ENCODE results near the gene SKOR1. TPM values are rescaled to one million over a fixed set of nuclear protein-coding genes. Genes with fewer than 3 reads are reported as not detected.
A peak's percentile ranks its signal among the peaks of the same experiment; 100 is the strongest.

The SKOR1 gene
- total and polyA plus RNA-seq, 10 of the 15 experiments (the other 5 are each of a cell fraction or from before 2014, with no cell fraction given), result 0.04 to 0.36 (median 0.10) TPM; not detected in 4

GRCh38 chr15:67828969-67829646 lies 3.8 kb downstream of the SKOR1 start:
- BruUV-seq (replicated peaks), result no TSS peak
- RAD21 ChIA-PET (ENCODE audit: unreplicated experiment), result no interaction called here
- 36% methylated on average over 48 of the region's 54 CpGs for WGBS (ENCODE audit: insufficient coverage, insufficient replicate concordance, low lambda C conversion rate, missing lambda C conversion rate)
- Histone ChIP-seq H3K27me3 (replicated peaks in 1 of 2; ENCODE audit: control insufficient read depth in 2 of 2, insufficient read depth in 2 of 2, low read length in 1 of 2) (peaks cover 24 to 43% of the 10 kb centered on the region in 2 experiments), H3K79me2 (ENCODE audit: control insufficient read depth, insufficient read depth, low read length) (no peaks in the 10 kb centered on the region), H3K27ac (ENCODE audit: control insufficient read depth, insufficient read depth) (no peak overlapping the region), H3K4me3 (no peak overlapping the region), H3K4me1 (ENCODE audit: control insufficient read depth, insufficient read depth, low read length) (no peaks in the 10 kb centered on the region), H3K9me3 (replicated peaks; ENCODE audit: control insufficient read depth, insufficient read depth, low read length) (peaks cover 7% of the 10 kb centered on the region; the same call in 1 of the 3 replicates), H4K20me1 (ENCODE audit: control insufficient read depth, insufficient read depth) (no peaks in the 10 kb centered on the region), H3K36me3 (ENCODE audit: control insufficient read depth in 2 of 2, insufficient read depth in 2 of 2, low read length in 1 of 2) (no peaks in the 10 kb centered on the region), H2AFZ (ENCODE audit: control insufficient read depth, low read depth, low read length) (no peak overlapping the region), H3K9ac (ENCODE audit: control insufficient read depth, insufficient read depth, low read length) (no peak overlapping the region), H3K4me2 (ENCODE audit: control insufficient read depth, insufficient read depth) (no peak overlapping the region)
- CTCF ChIA-PET, result no interaction called here
- no peak for FAIRE-seq
- SMC1A ChIA-PET (ENCODE audit: uncharacterized antibody, unreplicated experiment), result no interaction called here
- no peak for ATAC-seq
- in situ Hi-C loops (cut with MboI) (no loop called here), intact Hi-C loops (cut with micrococcal nuclease; ENCODE audit: unreplicated experiment) (no loop called here)
- TF ChIP-seq RBBP5 (conservative IDR thresholded peaks at IDR 0.05) (no peak), SUZ12 (IDR thresholded peaks at IDR 0.05; ENCODE audit: unreplicated experiment) (peak; percentile 84)
- DNase-seq (ENCODE audit: low read depth, low spot score), result no peak
- POLR2A ChIA-PET, result no interaction called here

- BruUV-seq (replicated peaks), result no TSS peak
- Histone ChIP-seq H3K79me2 (ENCODE audit: control insufficient read depth, insufficient read depth, low read length) (no peaks in the 10 kb centered on the region), H3K4me2 (ENCODE audit: control insufficient read depth, insufficient read depth) (no peak overlapping the region), H4K20me1 (ENCODE audit: control insufficient read depth, insufficient read depth) (no peaks in the 10 kb centered on the region), H3K27me3 (replicated peaks in 1 of 2; ENCODE audit: control insufficient read depth in 2 of 2, insufficient read depth in 2 of 2, low read length in 1 of 2) (peaks cover 27 to 41% of the 10 kb centered on the region in 2 experiments), H3K4me3 (no peak overlapping the region), H3K9ac (ENCODE audit: control insufficient read depth, insufficient read depth, low read length) (no peak overlapping the region), H3K4me1 (ENCODE audit: control insufficient read depth, insufficient read depth, low read length) (peaks cover 4% of the 10 kb centered on the region; the same call in 1 of the 2 replicates), H3K36me3 (ENCODE audit: control insufficient read depth in 2 of 2, insufficient read depth in 2 of 2, low read length in 1 of 2) (no peaks in the 10 kb centered on the region), H3K9me3 (replicated peaks; ENCODE audit: control insufficient read depth, insufficient read depth, low read length) (peaks cover 7% of the 10 kb centered on the region; the same call in 2 of the 3 replicates), H2AFZ (ENCODE audit: control insufficient read depth, low read depth, low read length) (no peak overlapping the region), H3K27ac (ENCODE audit: control insufficient read depth, insufficient read depth) (no peak overlapping the region)
- intact Hi-C loops (cut with micrococcal nuclease; ENCODE audit: unreplicated experiment), result loop anchor here (10.0 kb wide), 1 partner anchor 225 kb away; no protein-coding TSS in a partner anchor
- ChIA-PET RAD21 (ENCODE audit: unreplicated experiment) (no interaction called here), POLR2A (no interaction called here), CTCF (interaction anchor here (1.1 to 1.4 kb wide), 2 partner anchors 323 to 329 kb away, joined by 3 to 5 read pairs; no protein-coding TSS in a partner anchor), SMC1A (ENCODE audit: uncharacterized antibody, unreplicated experiment) (interaction anchor here (3.3 kb wide), 1 partner anchor 329 kb away, joined by 13 read pairs; no protein-coding TSS in a partner anchor)
- no peak for FAIRE-seq
- in situ Hi-C loops (cut with MboI), result no loop called here
- TF ChIP-seq HDAC6 (IDR thresholded peaks at IDR 0.05; ENCODE audit: unreplicated experiment) (peak; percentile 51), ZBTB40 (IDR thresholded peaks at IDR 0.05; ENCODE audit: borderline replicate concordance) (no peak)
- 75% methylated on average over 46 of the region's 68 CpGs for WGBS (ENCODE audit: insufficient coverage, insufficient replicate concordance, low lambda C conversion rate, missing lambda C conversion rate)
- ATAC-seq, result no peak
- no peak for DNase-seq (ENCODE audit: low read depth, low spot score)
Measured at GRCh38 chr15:67829647-67830504, 4.6 kb downstream of the SKOR1 start.

Measured in GM12878 (cell line).